ENCODE data around the gene AK8.

AK8 gene

GRCh38 chr9:132760057-132760456, 118.0 kb downstream of the AK8 start:
- no peaks in the 10 kb centered on the region for H3K27me3 ChIP-seq (ENCODE audit: insufficient read depth, low read length)
- no peak overlapping the region for H3K4ac ChIP-seq (ENCODE audit: low read depth, low read length)
- no peak overlapping the region for H3K4me2 ChIP-seq (ENCODE audit: low read length)
- peaks cover 1% of the 10 kb centered on the region for H3K79me1 ChIP-seq (ENCODE audit: low read length)
- no peak overlapping the region for H3K23ac ChIP-seq (ENCODE audit: low read length)
- no peak for DNase-seq
- no peak overlapping the region for H2AK5ac ChIP-seq (ENCODE audit: low read length)
- no peaks in the 10 kb centered on the region for H3K4me1 ChIP-seq (ENCODE audit: control insufficient read depth in 1 of 2, insufficient read depth in 2 of 2, low read length in 2 of 2)
- no peak overlapping the region for H2BK120ac ChIP-seq (ENCODE audit: insufficient read depth, low read length, poor library complexity)
- H2BK12ac ChIP-seq (ENCODE audit: low read length) = no peak overlapping the region
- H3K79me2 ChIP-seq (ENCODE audit: control insufficient read depth, insufficient read depth, low read length, poor library complexity) = no peaks in the 10 kb centered on the region
- no peak overlapping the region for H3K4me3 ChIP-seq (ENCODE audit: low read depth, low read length)
- H3K9ac ChIP-seq (ENCODE audit: low read length) = no peak overlapping the region
- H3K36me3 ChIP-seq (ENCODE audit: control insufficient read depth in 1 of 2, insufficient read depth in 2 of 2, low read length in 2 of 2) = no peaks in the 10 kb centered on the region
- no peak overlapping the region for H3K27ac ChIP-seq (ENCODE audit: low read depth, low read length)
- H4K91ac ChIP-seq (ENCODE audit: low read depth, low read length) = no peak overlapping the region
- H3K18ac ChIP-seq (ENCODE audit: low read length) = no peak overlapping the region
- no CpG with 5 or more reads among the region's 1 CpG for WGBS (ENCODE audit: extremely low coverage, insufficient coverage, insufficient read length)
- no peak overlapping the region for H3K14ac ChIP-seq (ENCODE audit: low read length)
- H4K8ac ChIP-seq (ENCODE audit: low read depth, low read length) = no peak overlapping the region
- no peaks in the 10 kb centered on the region for H3K9me3 ChIP-seq (ENCODE audit: insufficient read depth, low read depth, low read length)
- no peak overlapping the region for H2AFZ ChIP-seq (ENCODE audit: insufficient read depth, low read length, poor library complexity)
- H2BK5ac ChIP-seq (ENCODE audit: low read depth, low read length, poor library complexity) = no peak overlapping the region
- H4K12ac ChIP-seq (ENCODE audit: low read depth, low read length) = no peak overlapping the region

GRCh38 chr9:132757016-132757415, 121.1 kb downstream of the AK8 start:
- no peak overlapping the region for H3K9ac ChIP-seq (ENCODE audit: low read length)
- no peak overlapping the region for H3K18ac ChIP-seq (ENCODE audit: low read length)
- H3K4me1 ChIP-seq (ENCODE audit: control insufficient read depth in 1 of 2, insufficient read depth in 2 of 2, low read length in 2 of 2) = no peaks in the 10 kb centered on the region
- H3K4ac ChIP-seq (ENCODE audit: low read depth, low read length) = no peak overlapping the region
- no peak overlapping the region for H4K12ac ChIP-seq (ENCODE audit: low read depth, low read length)
- H3K79me1 ChIP-seq (ENCODE audit: low read length) = peaks cover 1% of the 10 kb centered on the region
- no peaks in the 10 kb centered on the region for H3K27me3 ChIP-seq (ENCODE audit: insufficient read depth, low read length)
- H2BK5ac ChIP-seq (ENCODE audit: low read depth, low read length, poor library complexity) = no peak overlapping the region
- DNase-seq = no peak
- H3K14ac ChIP-seq (ENCODE audit: low read length) = no peak overlapping the region
- H3K9me3 ChIP-seq (ENCODE audit: insufficient read depth, low read depth, low read length) = no peaks in the 10 kb centered on the region
- H4K8ac ChIP-seq (ENCODE audit: low read depth, low read length) = no peak overlapping the region
- H2BK120ac ChIP-seq (ENCODE audit: insufficient read depth, low read length, poor library complexity) = no peak overlapping the region
- no peak overlapping the region for H2AFZ ChIP-seq (ENCODE audit: insufficient read depth, low read length, poor library complexity)
- H2BK12ac ChIP-seq (ENCODE audit: low read length) = no peak overlapping the region
- H3K4me3 ChIP-seq (ENCODE audit: low read depth, low read length) = no peak overlapping the region
- no peak overlapping the region for H2AK5ac ChIP-seq (ENCODE audit: low read length)
- no peaks in the 10 kb centered on the region for H3K36me3 ChIP-seq (ENCODE audit: control insufficient read depth in 1 of 2, insufficient read depth in 2 of 2, low read length in 2 of 2)
- no peak overlapping the region for H3K4me2 ChIP-seq (ENCODE audit: low read length)
- no peaks in the 10 kb centered on the region for H3K79me2 ChIP-seq (ENCODE audit: control insufficient read depth, insufficient read depth, low read length, poor library complexity)
- no peak overlapping the region for H3K23ac ChIP-seq (ENCODE audit: low read length)
- H3K27ac ChIP-seq (ENCODE audit: low read depth, low read length) = no peak overlapping the region
- H4K91ac ChIP-seq (ENCODE audit: low read depth, low read length) = no peak overlapping the region
- no CpG with 5 or more reads among the region's 18 CpGs for WGBS (ENCODE audit: extremely low coverage, insufficient coverage, insufficient read length)

DNA sequence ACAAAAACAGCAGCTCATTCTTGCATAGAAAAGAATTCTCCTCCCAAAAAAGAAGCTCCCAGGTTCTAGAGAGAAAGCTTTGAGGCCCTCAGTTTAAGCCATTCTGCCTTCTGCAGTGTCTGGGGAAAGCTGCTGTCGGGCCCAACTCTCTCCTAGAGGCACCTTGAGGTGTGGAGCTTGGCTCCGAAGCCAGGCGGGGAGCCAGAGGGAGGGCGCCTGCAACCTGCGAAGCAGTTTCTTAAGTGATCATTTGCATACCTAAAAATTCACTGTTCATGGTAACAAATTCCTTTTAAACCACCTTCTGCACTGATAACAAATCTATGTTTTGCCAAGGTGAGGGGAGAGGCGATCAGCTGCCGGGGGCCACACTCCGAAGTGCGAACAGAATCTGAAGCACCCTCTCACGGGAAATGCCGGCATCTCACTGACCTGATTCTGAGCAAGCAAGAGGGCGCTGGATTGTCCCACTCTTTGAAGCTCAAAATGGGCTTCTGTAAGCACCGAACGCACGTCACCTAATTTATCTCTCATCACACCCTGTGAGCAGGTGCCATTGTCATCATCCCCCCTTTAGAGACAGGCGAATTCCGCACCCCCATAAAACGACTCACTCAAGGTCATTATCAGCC, 121.8 kb downstream of the AK8 start:
- peak in 1 of 2 donors; percentile 4 for DNase-seq
- H4K12ac ChIP-seq (ENCODE audit: low read depth, low read length) = no peak overlapping the region
- H3K9me3 ChIP-seq (ENCODE audit: insufficient read depth, low read depth, low read length) = no peaks in the 10 kb centered on the region
- no peak overlapping the region for H3K27ac ChIP-seq (ENCODE audit: low read depth, low read length)
- no peaks in the 10 kb centered on the region for H3K79me2 ChIP-seq (ENCODE audit: control insufficient read depth, insufficient read depth, low read length, poor library complexity)
- no peaks in the 10 kb centered on the region for H3K27me3 ChIP-seq (ENCODE audit: insufficient read depth, low read length)
- no peaks in the 10 kb centered on the region for H3K36me3 ChIP-seq (ENCODE audit: control insufficient read depth in 1 of 2, insufficient read depth in 2 of 2, low read length in 2 of 2)
- peaks cover 1% of the 10 kb centered on the region for H3K79me1 ChIP-seq (ENCODE audit: low read length)
- H3K4ac ChIP-seq (ENCODE audit: low read depth, low read length) = no peak overlapping the region
- no peak overlapping the region for H2BK5ac ChIP-seq (ENCODE audit: low read depth, low read length, poor library complexity)
- H3K18ac ChIP-seq (ENCODE audit: low read length) = no peak overlapping the region
- H3K4me2 ChIP-seq (ENCODE audit: low read length) = no peak overlapping the region
- no peak overlapping the region for H2AK5ac ChIP-seq (ENCODE audit: low read length)
- no peak overlapping the region for H2BK12ac ChIP-seq (ENCODE audit: low read length)
- no peak overlapping the region for H3K4me3 ChIP-seq (ENCODE audit: low read depth, low read length)
- WGBS (ENCODE audit: extremely low coverage, insufficient coverage, insufficient read length) = no CpG with 5 or more reads among the region's 18 CpGs
- H3K23ac ChIP-seq (ENCODE audit: low read length) = no peak overlapping the region
- H2AFZ ChIP-seq (ENCODE audit: insufficient read depth, low read length, poor library complexity) = peak overlapping the region; percentile 24
- H2BK120ac ChIP-seq (ENCODE audit: insufficient read depth, low read length, poor library complexity) = no peak overlapping the region
- H3K4me1 ChIP-seq (ENCODE audit: control insufficient read depth in 1 of 2, insufficient read depth in 2 of 2, low read length in 2 of 2) = no peaks in the 10 kb centered on the region
- no peak overlapping the region for H4K8ac ChIP-seq (ENCODE audit: low read depth, low read length)
- no peak overlapping the region for H3K14ac ChIP-seq (ENCODE audit: low read length)
- H4K91ac ChIP-seq (ENCODE audit: low read depth, low read length) = no peak overlapping the region
- H3K9ac ChIP-seq (ENCODE audit: low read length) = no peak overlapping the region

GRCh38 chr9:132755096-132755495, 123.0 kb downstream of the AK8 start:
- H3K4me3 ChIP-seq (ENCODE audit: low read depth, low read length) = no peak overlapping the region
- no peak overlapping the region for H2BK5ac ChIP-seq (ENCODE audit: low read depth, low read length, poor library complexity)
- H3K4me2 ChIP-seq (ENCODE audit: low read length) = no peak overlapping the region
- no peak for DNase-seq
- no peak overlapping the region for H2AFZ ChIP-seq (ENCODE audit: insufficient read depth, low read length, poor library complexity)
- no peak overlapping the region for H3K9ac ChIP-seq (ENCODE audit: low read length)
- H3K23ac ChIP-seq (ENCODE audit: low read length) = no peak overlapping the region
- H3K4me1 ChIP-seq (ENCODE audit: control insufficient read depth in 1 of 2, insufficient read depth in 2 of 2, low read length in 2 of 2) = no peaks in the 10 kb centered on the region
- no peaks in the 10 kb centered on the region for H3K36me3 ChIP-seq (ENCODE audit: control insufficient read depth in 1 of 2, insufficient read depth in 2 of 2, low read length in 2 of 2)
- H4K8ac ChIP-seq (ENCODE audit: low read depth, low read length) = no peak overlapping the region
- no peak overlapping the region for H4K91ac ChIP-seq (ENCODE audit: low read depth, low read length)
- no peaks in the 10 kb centered on the region for H3K9me3 ChIP-seq (ENCODE audit: insufficient read depth, low read depth, low read length)
- H2BK12ac ChIP-seq (ENCODE audit: low read length) = no peak overlapping the region
- no CpG with 5 or more reads among the region's 9 CpGs for WGBS (ENCODE audit: extremely low coverage, insufficient coverage, insufficient read length)
- H3K4ac ChIP-seq (ENCODE audit: low read depth, low read length) = no peak overlapping the region
- H3K27me3 ChIP-seq (ENCODE audit: insufficient read depth, low read length) = no peaks in the 10 kb centered on the region
- H3K79me2 ChIP-seq (ENCODE audit: control insufficient read depth, insufficient read depth, low read length, poor library complexity) = no peaks in the 10 kb centered on the region
- H2BK120ac ChIP-seq (ENCODE audit: insufficient read depth, low read length, poor library complexity) = no peak overlapping the region
- no peak overlapping the region for H2AK5ac ChIP-seq (ENCODE audit: low read length)
- no peak overlapping the region for H3K27ac ChIP-seq (ENCODE audit: low read depth, low read length)
- H4K12ac ChIP-seq (ENCODE audit: low read depth, low read length) = no peak overlapping the region
- H3K18ac ChIP-seq (ENCODE audit: low read length) = no peak overlapping the region
- no peak overlapping the region for H3K14ac ChIP-seq (ENCODE audit: low read length)
- peaks cover 1% of the 10 kb centered on the region for H3K79me1 ChIP-seq (ENCODE audit: low read length)
